GM19025 (cell line): ENCODE data around the gene TMEM38A.
"Not testable (repeated sequence)": the region's sequence is repeated elsewhere in the genome, so short reads cannot be mapped to it uniquely, and the experiment has no call there.

Source experiments
- ATAC-seq: cut with Tn5 transposase; IDR thresholded peaks from one replicate; pipeline ENCODE4 v1.9.1; 2021; ENCODE audit warnings: mild to moderate bottlenecking, low read depth, moderate library complexity; ENCODE audit not compliant: unreplicated experiment

The TMEM38A gene

GRCh38 chr19:16673231-16673630 is 12.3 kb downstream of the TMEM38A start:
- no peak for ATAC-seq

GRCh38 chr19:16673839-16674238 is 12.9 kb downstream of the TMEM38A start:
- ATAC-seq: not testable (repeated sequence)

- no peak for ATAC-seq
Measured at GRCh38 chr19:16676101-16676798, 15.3 kb downstream of the TMEM38A start.

- no peak for ATAC-seq
Measured at GRCh38 chr19:16677055-16677454, 16.1 kb downstream of the TMEM38A start.

GRCh38 chr19:16678498-16678897 is 17.6 kb downstream of the TMEM38A start:
- ATAC-seq: no peak

- ATAC-seq: no peak
Measured at GRCh38 chr19:16679811-16680210, 18.9 kb downstream of the TMEM38A start.

GRCh38 chr19:16682539-16682938 is 21.6 kb downstream of the TMEM38A start:
- ATAC-seq: no peak

GRCh38 chr19:16684216-16684615 is 23.3 kb downstream of the TMEM38A start:
- ATAC-seq: no peak

- no peak for ATAC-seq
Measured at GRCh38 chr19:16688084-16688483, 27.1 kb downstream of the TMEM38A start.

GRCh38 chr19:16698914-16699313 is 38.0 kb downstream of the TMEM38A start:
- no peak for ATAC-seq

GRCh38 chr19:16702123-16702522 is 41.2 kb downstream of the TMEM38A start:
- ATAC-seq: no peak

GRCh38 chr19:16703677-16704076 is 42.7 kb downstream of the TMEM38A start:
- ATAC-seq: no peak

GRCh38 chr19:16710870-16711269 is 49.9 kb downstream of the TMEM38A start:
- not testable (repeated sequence) for ATAC-seq

GRCh38 chr19:16712295-16712694 is 51.4 kb downstream of the TMEM38A start:
- ATAC-seq: not testable (repeated sequence)

GRCh38 chr19:16714702-16715287 is 53.9 kb downstream of the TMEM38A start:
- ATAC-seq: no peak

- no peak for ATAC-seq
Measured at GRCh38 chr19:16715611-16716010, 54.7 kb downstream of the TMEM38A start.

GRCh38 chr19:16721051-16721450 is 60.1 kb downstream of the TMEM38A start:
- no peak for ATAC-seq

- no peak for ATAC-seq
Measured at GRCh38 chr19:16722591-16722990, 61.7 kb downstream of the TMEM38A start.

- no peak for ATAC-seq
Measured at GRCh38 chr19:16726916-16727315, 66.0 kb downstream of the TMEM38A start.

GRCh38 chr19:16735650-16736266 is 74.8 kb downstream of the TMEM38A start:
- not testable (repeated sequence) for ATAC-seq

- ATAC-seq: no peak
Measured at GRCh38 chr19:16736709-16737108, 75.8 kb downstream of the TMEM38A start.

- ATAC-seq: no peak
Measured at GRCh38 chr19:16737911-16738310, 77.0 kb downstream of the TMEM38A start.
